Astrocyte (in vitro differentiated cells and primary cell): ENCODE results near the gene NLGN1. TPM values are rescaled to one million over a fixed set of nuclear protein-coding genes. Genes with fewer than 3 reads are reported as not detected.

Source experiments
- DNase-seq: peaks from one replicate; pipeline ENCODE4 v3.0.0-alpha.2; 2010; ENCODE audit warnings: low read depth
- FAIRE-seq: peaks from 2 replicates; lab custom pipeline; 2011; peaks lifted over from hg19 to GRCh38; lab: Jason Lieb, UNC
- H2AFZ ChIP-seq: 2 replicates; pipeline ENCODE4 v1.6.0; 2012; ENCODE audit warnings: low read depth, low read length, inconsistent platforms
- H3K27ac ChIP-seq: 2 replicates; pipeline ENCODE4 v1.5.1; 2011; ENCODE audit warnings: low read depth, low read length, inconsistent platforms
- H3K27me3 ChIP-seq: 2 replicates; pipeline ENCODE4 v1.6.0; 2011; ENCODE audit warnings: low read length, inconsistent platforms; ENCODE audit not compliant: insufficient read depth
- H3K36me3 ChIP-seq: 2 replicates; pipeline ENCODE4 v1.5.1; 2011; ENCODE audit warnings: low read length, inconsistent platforms; ENCODE audit not compliant: insufficient read depth
- H3K4me1 ChIP-seq: 2 replicates; pipeline ENCODE4 v1.5.1; 2011; ENCODE audit warnings: low read length, inconsistent platforms; ENCODE audit not compliant: insufficient read depth
- H3K4me2 ChIP-seq: 2 replicates; pipeline ENCODE4 v1.6.0; 2012; ENCODE audit warnings: low read length, inconsistent platforms
- H3K4me3 ChIP-seq: 2 replicates; pipeline ENCODE4 v1.5.1; 2011; ENCODE audit warnings: low read depth, mild to moderate bottlenecking, low read length, inconsistent platforms; ENCODE audit not compliant: insufficient read depth
- H3K79me2 ChIP-seq: 2 replicates; pipeline ENCODE4 v1.6.0; 2012; ENCODE audit warnings: mild to moderate bottlenecking, low read length, inconsistent platforms; ENCODE audit not compliant: insufficient read depth
- H3K9ac ChIP-seq: 2 replicates; pipeline ENCODE4 v1.6.0; 2012; ENCODE audit warnings: mild to moderate bottlenecking, low read length, inconsistent platforms
- H3K9me3 ChIP-seq: 2 replicates; pipeline ENCODE4 v1.5.1; 2012; ENCODE audit warnings: low read depth, mild to moderate bottlenecking, low read length, inconsistent platforms; ENCODE audit not compliant: insufficient read depth
- H4K20me1 ChIP-seq: 2 replicates; pipeline ENCODE4 v1.6.0; 2012; ENCODE audit warnings: low read length, inconsistent platforms; ENCODE audit not compliant: insufficient read depth
- H3K27ac Mint-ChIP-seq: one replicate; pipeline ENCODE4 v1.8.0; 2021; ENCODE audit warnings: mild to moderate bottlenecking, mixed read lengths; ENCODE audit not compliant: unreplicated experiment
- H3K27me3 Mint-ChIP-seq: one replicate; pipeline ENCODE4 v1.8.0; 2021; ENCODE audit warnings: low read depth, mixed read lengths; ENCODE audit not compliant: unreplicated experiment
- H3K36me3 Mint-ChIP-seq: one replicate; pipeline ENCODE4 v1.8.0; 2021; ENCODE audit warnings: low read depth, mixed read lengths; ENCODE audit not compliant: unreplicated experiment
- H3K4me1 Mint-ChIP-seq: one replicate; pipeline ENCODE4 v1.8.0; 2021; ENCODE audit warnings: low read depth, mixed read lengths; ENCODE audit not compliant: unreplicated experiment
- H3K4me3 Mint-ChIP-seq: one replicate; pipeline ENCODE4 v1.8.0; 2021; ENCODE audit warnings: mild to moderate bottlenecking, moderate library complexity, mixed read lengths; ENCODE audit not compliant: unreplicated experiment
- H3K9me3 Mint-ChIP-seq: one replicate; pipeline ENCODE4 v1.8.0; 2021; ENCODE audit warnings: mild to moderate bottlenecking, mixed read lengths; ENCODE audit not compliant: unreplicated experiment
- CTCF ChIP-seq: IDR thresholded peaks from 2 replicates; pipeline ENCODE4 v1.5.1; 2011; ENCODE audit warnings: low read depth, mild to moderate bottlenecking, inconsistent platforms, low read length, moderate library complexity; ENCODE audit not compliant: insufficient read depth
- EZH2 ChIP-seq: IDR thresholded peaks from 2 replicates; pipeline ENCODE4 v1.6.1; 2012; ENCODE audit warnings: mild to moderate bottlenecking, low read length, inconsistent platforms; ENCODE audit not compliant: insufficient read depth
- total RNA-seq: library from RNA; stranded (reverse); gene quantifications from 2 replicates; pipeline ENCODE4 v1.2.1, GENCODE V29; 2021

Gene NLGN1
- total RNA-seq, 1 donor from 2014 or later = 1.2 TPM

GRCh38 chr3:173780067-173780466, 382.5 kb downstream of the NLGN1 start:
- TF ChIP-seq EZH2 = no peak
- no peak for TF ChIP-seq CTCF
- no peaks in the 10 kb centered on the region for H3K36me3 ChIP-seq
- H3K9ac ChIP-seq = no peak overlapping the region
- H3K36me3 Mint-ChIP-seq = no peaks in the 10 kb centered on the region
- H3K4me3 ChIP-seq = no peak overlapping the region
- no peak overlapping the region for H3K4me3 Mint-ChIP-seq
- no peaks in the 10 kb centered on the region for H3K9me3 Mint-ChIP-seq
- H3K27me3 ChIP-seq = no peaks in the 10 kb centered on the region
- H3K4me2 ChIP-seq = no peak overlapping the region
- no peak overlapping the region for H3K27ac Mint-ChIP-seq
- no peaks in the 10 kb centered on the region for H3K27me3 Mint-ChIP-seq
- H3K79me2 ChIP-seq = no peaks in the 10 kb centered on the region
- H3K4me1 ChIP-seq = no peaks in the 10 kb centered on the region
- no peaks in the 10 kb centered on the region for H4K20me1 ChIP-seq
- no peak overlapping the region for H3K27ac ChIP-seq
- H3K4me1 Mint-ChIP-seq = no peaks in the 10 kb centered on the region
- H3K9me3 ChIP-seq = no peaks in the 10 kb centered on the region
- no peak for DNase-seq
- FAIRE-seq = no peak
- no peak overlapping the region for H2AFZ ChIP-seq

DNA sequence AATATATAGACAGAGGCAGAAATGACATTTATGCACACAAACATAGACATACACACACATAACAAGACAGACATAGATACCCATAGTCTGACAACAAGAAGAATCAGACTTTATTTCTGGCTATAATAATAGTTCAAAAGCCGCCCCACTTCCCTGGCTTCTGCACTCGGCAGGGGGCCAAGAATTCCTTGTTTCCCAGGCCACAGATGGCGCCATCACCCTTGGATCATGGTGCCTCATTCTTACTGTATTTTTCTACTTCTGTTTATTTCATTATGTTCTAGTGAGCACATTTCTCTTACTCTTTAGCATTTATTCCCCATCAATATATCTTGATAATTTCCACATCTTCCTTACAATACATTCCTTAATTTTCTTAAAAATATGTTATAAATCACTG, 387.5 kb downstream of the NLGN1 start:
- Histone ChIP-seq H4K20me1 (no peaks in the 10 kb centered on the region), H3K79me2 (no peaks in the 10 kb centered on the region), H3K4me1 (no peaks in the 10 kb centered on the region), H3K36me3 (no peaks in the 10 kb centered on the region), H3K9ac (no peak overlapping the region), H3K9me3 (no peaks in the 10 kb centered on the region), H3K27me3 (no peaks in the 10 kb centered on the region), H3K27ac (no peak overlapping the region), H2AFZ (no peak overlapping the region), H3K4me2 (no peak overlapping the region), H3K4me3 (no peak overlapping the region)
- no peak for DNase-seq
- Mint-ChIP-seq H3K4me1 (no peaks in the 10 kb centered on the region), H3K27ac (no peak overlapping the region), H3K9me3 (no peaks in the 10 kb centered on the region), H3K27me3 (no peaks in the 10 kb centered on the region), H3K4me3 (no peak overlapping the region), H3K36me3 (no peaks in the 10 kb centered on the region)
- TF ChIP-seq CTCF = no peak
- TF ChIP-seq EZH2 = no peak
- FAIRE-seq = no peak

- no peak overlapping the region for H3K4me2 ChIP-seq
- H3K4me3 Mint-ChIP-seq = no peak overlapping the region
- H2AFZ ChIP-seq = no peak overlapping the region
- no peak overlapping the region for H3K9ac ChIP-seq
- no peaks in the 10 kb centered on the region for H3K9me3 Mint-ChIP-seq
- no peak overlapping the region for H3K27ac ChIP-seq
- no peaks in the 10 kb centered on the region for H3K36me3 ChIP-seq
- no peaks in the 10 kb centered on the region for H3K36me3 Mint-ChIP-seq
- no peak overlapping the region for H3K4me3 ChIP-seq
- no peak for DNase-seq
- no peaks in the 10 kb centered on the region for H4K20me1 ChIP-seq
- no peaks in the 10 kb centered on the region for H3K9me3 ChIP-seq
- no peaks in the 10 kb centered on the region for H3K27me3 ChIP-seq
- no peaks in the 10 kb centered on the region for H3K79me2 ChIP-seq
- no peaks in the 10 kb centered on the region for H3K27me3 Mint-ChIP-seq
- no peak for FAIRE-seq
- H3K27ac Mint-ChIP-seq = no peak overlapping the region
- TF ChIP-seq CTCF = no peak
- no peak for TF ChIP-seq EZH2
- H3K4me1 ChIP-seq = no peaks in the 10 kb centered on the region
- no peaks in the 10 kb centered on the region for H3K4me1 Mint-ChIP-seq
Observed at GRCh38 chr3:173789530-173790162, 392.1 kb downstream of the NLGN1 start.
